Tracheal epithelial cell (primary cell): ENCODE results near the gene SUCLA2. TPM values are rescaled to one million over a fixed set of nuclear protein-coding genes. Genes with fewer than 3 reads are reported as not detected.

Experiments used
- total RNA-seq: library from RNA; depleted of rRNA; stranded (reverse); fragments of >200 nt; gene quantifications from 2 replicates; pipeline ENCODE4 v1.2.1, GENCODE V29; 2014

Gene SUCLA2
- total RNA-seq = 44.6 and 56.9 TPM in 2 replicates

DNA sequence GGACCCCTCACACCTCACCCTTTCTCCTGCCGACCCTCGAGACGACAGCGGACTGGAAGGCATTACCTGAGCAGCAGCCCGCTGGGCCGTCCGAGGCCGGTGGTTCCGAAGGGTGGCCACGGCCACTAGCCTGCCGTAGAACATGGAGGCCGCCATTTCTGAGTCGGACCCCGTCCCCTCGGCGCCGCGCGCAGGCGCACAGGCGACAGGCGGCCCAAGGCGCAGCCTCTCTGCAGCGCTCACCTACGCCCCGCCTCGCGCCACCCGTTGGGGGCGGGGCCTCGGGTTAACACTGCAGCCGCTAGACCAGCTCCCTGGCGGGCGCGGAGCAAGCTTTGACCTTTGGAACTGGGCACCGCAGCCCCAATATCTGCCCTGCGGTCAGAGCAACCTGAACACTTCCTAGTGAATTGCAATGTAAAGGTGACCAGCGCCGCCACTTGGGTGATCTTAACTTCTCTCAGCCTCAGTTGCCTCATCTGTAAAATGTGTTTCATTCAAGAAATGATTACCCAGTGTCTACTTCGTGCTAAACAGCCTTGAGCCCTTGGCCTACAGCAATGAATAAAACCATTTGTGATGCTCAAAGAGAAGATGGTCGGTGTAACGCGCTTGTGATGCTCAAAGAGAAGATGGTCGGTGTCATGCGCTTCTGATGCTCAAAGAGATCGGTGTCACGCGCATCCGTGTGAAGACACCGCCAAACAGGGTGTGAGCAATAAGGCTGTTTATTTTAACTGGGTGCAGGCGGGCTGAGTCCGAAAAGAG is at the start of gene SUCLA2:
SUCLA2 (minus strand) TSS at position 160 of the 768 bp plus-strand sequence; CDS start at position 156, 4 bp downstream.

DNA sequence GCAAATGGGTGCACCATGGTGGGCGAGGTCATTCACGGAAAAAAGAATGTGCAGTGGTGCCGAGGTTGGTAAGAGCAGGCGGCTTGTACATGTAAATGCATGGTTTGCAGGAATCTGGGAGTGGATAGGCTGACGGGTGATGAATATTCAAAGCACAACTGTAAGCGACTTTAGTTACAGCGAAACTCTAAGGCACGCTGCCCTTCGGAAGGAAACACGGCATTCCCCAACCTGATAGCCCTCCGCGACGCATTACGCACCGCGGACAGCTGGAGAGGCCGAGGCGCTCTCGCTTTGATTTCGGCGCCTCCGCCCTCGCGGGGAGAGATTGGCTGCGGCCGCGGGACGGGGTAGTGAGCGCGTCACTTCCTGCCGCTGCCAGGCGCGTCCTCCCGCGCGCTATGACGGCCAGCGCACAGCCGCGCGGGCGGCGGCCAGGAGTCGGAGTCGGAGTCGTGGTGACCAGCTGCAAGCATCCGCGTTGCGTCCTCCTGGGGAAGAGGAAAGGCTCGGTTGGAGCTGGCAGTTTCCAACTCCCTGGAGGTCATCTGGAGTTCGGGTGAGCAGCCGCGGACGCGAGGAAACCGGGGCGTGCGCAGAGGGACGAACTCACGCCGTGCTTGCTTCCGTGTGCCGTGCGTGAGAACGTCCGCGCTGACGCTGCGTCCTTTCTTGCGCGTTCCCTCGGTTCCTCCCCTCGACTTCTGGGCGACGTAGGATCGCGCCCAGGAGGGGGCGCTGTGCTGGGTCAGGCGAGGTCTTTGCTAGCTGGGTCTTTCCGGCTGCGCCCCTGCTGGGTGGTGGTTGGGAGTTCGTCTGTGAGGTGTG is 36.5 kb upstream of the SUCLA2 start, which contains the start of gene NUDT15:
NUDT15 (plus strand) TSS at position 381 of the 828 bp plus-strand sequence; CDS start at position 402, 21 bp downstream.

Other genes starting within 250 kb of the SUCLA2 start
- gene NUDT15, start 36.5 kb upstream of the SUCLA2 start, total RNA-seq = 19.0 and 26.0 TPM in 2 replicates
- 21.9 and 25.4 TPM in 2 replicates for gene MED4, start 93.8 kb upstream of the SUCLA2 start, total RNA-seq
- 115 and 140 TPM in 2 replicates for gene ITM2B, start 231.9 kb upstream of the SUCLA2 start, total RNA-seq